Femur (tissue), 1 donor: ENCODE data around the gene DNAH6.
A peak's percentile ranks its signal among the peaks of the same experiment; 100 is the strongest.
"Not testable (repeated sequence)": the region's sequence is repeated elsewhere in the genome, so short reads cannot be mapped to it uniquely, and the experiment has no call there.

Experiments
- DNase-seq: peaks from one replicate; pipeline ENCODE4 v3.0.0-alpha.2; 2017

DNAH6 gene, protein sequence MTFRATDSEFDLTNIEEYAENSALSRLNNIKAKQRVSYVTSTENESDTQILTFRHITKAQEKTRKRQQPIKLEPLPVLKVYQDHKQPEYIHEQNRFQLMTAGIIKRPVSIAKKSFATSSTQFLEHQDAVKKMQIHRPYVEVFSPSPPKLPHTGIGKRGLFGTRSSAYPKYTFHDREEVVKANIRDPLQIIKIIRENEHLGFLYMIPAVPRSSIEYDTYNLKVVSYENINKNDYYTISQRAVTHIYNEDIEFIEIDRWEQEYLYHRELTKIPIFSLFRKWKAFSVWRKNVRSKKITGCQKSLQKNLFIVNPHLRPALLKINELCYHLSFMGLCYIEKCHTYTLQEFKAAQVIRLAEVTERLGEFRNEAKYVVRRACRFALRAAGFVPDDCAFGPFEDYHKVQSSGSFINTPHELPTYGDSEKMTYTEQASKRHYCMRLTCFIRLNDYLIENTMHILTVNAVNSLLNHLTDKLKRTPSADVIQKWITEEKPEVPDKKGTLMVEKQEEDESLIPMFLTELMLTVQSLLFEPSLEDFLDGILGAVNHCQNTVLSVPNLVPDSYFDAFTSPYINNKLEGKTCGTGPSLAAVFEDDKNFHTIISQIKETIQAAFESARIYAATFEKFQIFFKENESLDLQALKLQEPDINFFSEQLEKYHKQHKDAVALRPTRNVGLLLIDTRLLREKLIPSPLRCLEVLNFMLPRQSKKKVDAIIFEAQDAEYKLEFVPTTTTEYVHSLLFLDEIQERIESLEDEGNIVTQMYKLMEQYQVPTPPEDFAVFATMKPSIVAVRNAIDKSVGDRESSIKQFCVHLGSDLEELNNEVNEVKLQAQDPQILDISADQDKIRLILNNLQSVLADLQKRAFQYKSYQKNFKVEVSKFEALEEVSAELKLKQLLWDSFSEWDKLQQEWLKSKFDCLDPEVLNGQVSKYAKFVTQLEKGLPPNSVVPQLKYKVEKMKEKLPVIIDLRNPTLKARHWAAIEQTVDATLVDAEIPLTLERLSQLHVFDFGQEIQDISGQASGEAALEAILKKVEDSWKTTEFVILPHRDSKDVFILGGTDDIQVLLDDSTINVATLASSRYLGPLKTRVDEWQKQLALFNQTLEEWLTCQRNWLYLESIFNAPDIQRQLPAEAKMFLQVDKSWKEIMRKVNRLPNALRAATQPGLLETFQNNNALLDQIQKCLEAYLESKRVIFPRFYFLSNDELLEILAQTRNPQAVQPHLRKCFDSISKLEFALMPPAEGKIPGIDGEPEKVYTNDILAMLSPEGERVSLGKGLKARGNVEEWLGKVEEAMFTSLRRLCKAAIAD (N-terminal part only)

DNA sequence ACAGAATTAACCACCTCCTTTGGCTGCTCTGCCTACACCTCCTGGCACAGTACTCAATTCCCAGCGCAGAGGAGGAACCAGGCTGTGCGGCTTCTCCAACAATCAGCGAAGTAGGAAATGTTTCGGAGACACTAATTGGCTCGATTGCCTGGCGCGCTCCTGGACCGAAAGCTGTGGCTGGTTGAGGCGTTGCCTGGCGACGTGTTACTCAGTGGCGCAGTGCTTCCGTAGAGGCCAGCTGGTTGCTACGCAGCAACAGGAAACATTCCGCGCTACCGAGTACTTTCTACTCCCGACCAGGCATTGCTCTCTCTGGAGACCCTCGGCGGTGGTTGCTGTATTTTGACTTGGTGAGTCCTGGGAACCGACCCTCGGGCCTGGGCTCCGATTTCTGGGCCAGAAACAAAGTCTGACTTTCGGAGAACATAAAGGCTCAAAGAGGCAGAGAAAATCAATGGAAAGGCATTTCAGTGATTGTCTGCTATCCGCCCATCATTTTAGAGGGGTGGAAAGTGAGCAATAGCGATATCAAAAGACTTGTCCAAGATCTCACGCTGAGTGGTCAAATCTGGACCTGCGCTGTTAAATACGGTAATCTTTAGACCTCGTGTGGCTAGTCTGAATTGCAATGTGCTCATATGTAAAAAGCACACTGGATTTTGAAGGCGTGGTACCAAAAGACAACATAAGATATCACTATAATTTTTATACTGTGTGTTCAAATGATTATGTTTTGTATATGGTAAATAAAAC is at the start of gene DNAH6:
TSS of gene DNAH6 (plus strand) at position 265 of the 753 bp plus-strand sequence. CDS start 1,329 bp downstream, outside the sequence.
- peak; percentile 97 for DNase-seq

- DNase-seq: no peak
Measured at GRCh38 chr2:84467389-84467788, 48.9 kb upstream of the DNAH6 start.

GRCh38 chr2:84472423-84472822 is 43.9 kb upstream of the DNAH6 start:
- not testable (repeated sequence) for DNase-seq

GRCh38 chr2:84472856-84473565 is 43.3 kb upstream of the DNAH6 start:
- no peak for DNase-seq

DNA sequence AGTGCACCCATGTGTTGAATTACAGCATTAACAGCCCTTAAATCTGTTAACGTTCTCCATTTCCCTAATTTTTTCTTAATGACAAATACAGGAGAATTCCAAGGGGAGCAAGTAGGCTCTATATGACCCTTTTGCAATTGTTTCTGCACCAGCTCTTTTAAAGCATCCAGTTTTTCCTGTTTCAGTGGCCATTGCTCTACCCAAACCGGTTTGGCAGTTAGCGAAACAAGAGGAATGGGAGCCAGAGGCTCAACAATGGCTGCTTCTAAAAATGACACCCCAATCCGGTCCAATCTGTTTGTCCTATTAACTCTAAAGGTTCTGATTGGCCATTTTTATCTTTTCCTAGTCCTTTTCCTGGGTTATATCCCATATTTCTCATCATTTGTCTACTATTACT is 42.1 kb upstream of the DNAH6 start:
- DNase-seq: no peak

DNA sequence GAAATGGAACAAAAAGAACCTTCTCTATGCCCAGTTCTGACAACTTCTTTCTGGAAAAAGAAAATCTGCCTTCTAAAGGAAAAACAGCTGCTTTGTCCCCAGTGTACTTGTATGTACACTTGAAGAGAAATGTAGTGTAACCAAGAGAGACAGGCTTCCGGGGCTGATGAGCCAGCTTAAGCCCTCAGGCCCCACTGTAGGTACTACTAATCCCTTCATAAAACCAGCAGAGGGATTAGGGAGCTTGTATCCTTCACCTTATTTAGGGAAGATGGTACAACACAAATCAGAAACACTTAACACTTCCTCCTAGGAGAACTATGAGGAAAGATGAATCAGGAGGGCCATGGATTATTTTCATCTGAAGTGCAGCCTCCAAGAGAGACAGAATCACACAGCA is 38.4 kb upstream of the DNAH6 start:
- DNase-seq: no peak

DNA sequence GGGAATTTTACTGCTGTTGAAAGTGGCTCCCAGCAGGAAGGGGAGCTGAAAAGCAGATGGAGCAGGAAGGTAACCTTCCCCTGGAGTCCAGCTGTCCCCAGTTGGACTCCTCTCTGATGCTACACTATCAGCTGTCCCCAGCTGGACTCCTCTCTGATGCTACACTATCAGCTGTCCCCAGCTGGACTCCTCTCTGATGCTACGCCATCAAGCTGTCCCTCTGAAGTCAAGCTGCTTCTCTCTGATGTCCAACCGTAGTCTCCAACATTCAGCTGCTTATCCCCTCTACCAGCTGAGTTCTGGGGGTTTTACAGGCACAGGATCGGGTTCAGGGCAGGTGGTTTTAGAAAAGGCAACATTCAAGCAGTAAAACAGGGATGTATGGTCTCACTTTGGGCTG is 37.4 kb upstream of the DNAH6 start:
- no peak for DNase-seq

- DNase-seq: no peak
Measured at GRCh38 chr2:84481702-84482101, 34.6 kb upstream of the DNAH6 start.

- DNase-seq: no peak
Measured at GRCh38 chr2:84482603-84483002, 33.7 kb upstream of the DNAH6 start.

- DNase-seq: no peak
Measured at GRCh38 chr2:84483320-84483719, 33.0 kb upstream of the DNAH6 start.

DNA sequence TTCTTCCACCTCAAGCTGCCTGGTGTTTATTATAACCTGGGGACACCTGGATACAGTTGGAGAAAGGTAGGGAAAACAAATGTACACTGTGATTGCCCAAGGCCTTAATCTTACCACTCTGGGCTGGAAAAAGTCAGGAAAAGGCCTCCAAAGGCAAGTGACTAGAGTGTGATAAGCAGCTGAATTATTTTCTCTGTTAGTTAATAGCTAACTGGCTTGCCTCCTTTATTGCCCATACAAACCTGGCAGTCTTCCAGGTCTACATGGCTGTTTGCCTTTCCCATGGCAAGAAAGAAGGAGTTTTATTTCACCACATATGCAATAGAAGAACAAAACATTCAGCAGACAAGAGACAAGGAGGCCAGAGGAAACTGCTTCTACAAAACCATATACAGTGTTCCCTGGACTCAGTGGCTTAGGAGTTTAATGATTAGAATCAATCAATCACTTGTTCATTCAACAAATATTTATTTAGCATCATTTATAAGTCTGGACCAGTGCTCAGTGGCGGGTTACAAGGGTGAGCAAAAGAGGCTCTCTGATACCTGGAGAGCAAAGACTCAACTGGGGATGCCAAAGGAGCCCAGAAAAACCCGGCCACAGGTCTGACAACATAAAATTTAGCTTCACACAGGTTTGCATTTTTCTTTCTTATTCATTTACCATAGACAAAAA is 29.7 kb upstream of the DNAH6 start:
- no peak for DNase-seq

DNA sequence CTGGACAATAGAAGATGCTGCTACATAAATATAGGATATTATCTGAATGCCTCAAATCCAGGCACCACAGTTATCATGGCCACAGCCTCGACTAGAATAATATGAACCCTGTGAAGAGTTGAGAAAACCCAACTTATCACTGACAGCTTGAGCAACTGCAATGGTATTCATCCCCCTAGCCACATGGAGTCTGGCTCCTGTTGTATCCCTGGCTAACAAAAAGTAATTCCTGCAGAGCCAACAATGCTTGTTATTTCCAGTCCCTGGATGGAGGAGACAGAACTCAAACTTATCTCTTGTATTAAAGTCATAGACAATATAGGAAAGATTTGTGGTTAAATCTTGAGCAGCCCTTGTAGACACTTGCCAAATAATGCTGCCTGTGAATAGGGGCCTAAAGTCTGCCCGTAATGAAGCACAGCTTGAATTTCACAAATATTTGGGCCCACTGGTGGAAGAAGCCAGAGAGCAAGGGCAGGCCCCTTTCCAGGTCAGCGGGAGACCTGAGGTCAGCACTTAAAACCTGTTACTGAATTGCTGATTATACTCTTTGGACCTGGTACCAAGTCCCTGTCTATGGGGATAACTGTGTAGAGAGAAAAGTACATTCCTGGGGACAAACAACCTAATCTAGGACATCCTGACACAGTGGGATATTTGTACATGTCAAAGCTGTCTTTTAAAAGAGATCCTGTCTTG is 28.9 kb upstream of the DNAH6 start:
- no peak for DNase-seq

GRCh38 chr2:84491256-84491655 is 25.0 kb upstream of the DNAH6 start:
- DNase-seq: no peak

DNA sequence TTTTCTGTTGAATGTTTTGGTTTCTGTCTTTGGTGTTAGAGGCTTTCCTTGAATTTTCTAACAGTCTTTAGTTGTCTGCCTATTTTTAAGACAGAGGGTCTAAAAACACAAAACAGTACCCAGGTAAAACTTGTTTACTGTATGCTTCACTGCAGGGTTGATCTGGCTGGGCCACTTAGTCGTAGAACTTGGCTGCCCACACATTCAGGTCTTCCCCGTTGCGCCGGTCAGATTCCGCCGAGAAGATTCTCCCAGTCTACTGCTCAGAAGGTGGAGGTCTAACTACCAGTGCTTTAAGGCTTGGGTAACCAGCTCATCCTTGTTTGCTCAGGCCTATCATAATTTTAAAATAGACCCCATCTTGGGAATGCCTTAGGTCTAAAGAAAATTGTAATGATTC is 24.6 kb upstream of the DNAH6 start:
- no peak for DNase-seq

GRCh38 chr2:84492571-84492970 is 23.7 kb upstream of the DNAH6 start:
- no peak for DNase-seq

DNA sequence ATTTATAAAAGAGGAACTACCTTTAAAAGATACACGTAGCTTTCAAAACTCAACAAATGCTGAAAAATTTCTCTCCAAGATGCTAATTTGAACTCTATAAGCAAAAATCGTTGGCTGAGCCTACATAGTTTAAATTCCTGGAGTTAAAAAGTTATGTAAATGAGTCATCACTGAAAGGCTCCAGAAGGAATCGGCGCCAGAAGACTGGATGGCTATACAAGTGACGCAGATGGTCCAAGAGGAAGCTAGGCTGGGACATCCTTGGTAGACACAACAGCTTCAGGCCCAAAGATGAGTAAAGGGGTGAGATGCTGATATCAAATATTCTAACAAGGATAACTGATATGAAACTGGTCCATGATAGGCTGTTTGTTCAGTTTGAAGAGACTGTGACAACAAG is 22.8 kb upstream of the DNAH6 start:
- no peak for DNase-seq

- DNase-seq: no peak
Measured at GRCh38 chr2:84494070-84494469, 22.2 kb upstream of the DNAH6 start.

GRCh38 chr2:84495539-84496146 is 20.7 kb upstream of the DNAH6 start:
- no peak for DNase-seq

- DNase-seq: no peak
Measured at GRCh38 chr2:84496386-84496785, 19.9 kb upstream of the DNAH6 start.

DNA sequence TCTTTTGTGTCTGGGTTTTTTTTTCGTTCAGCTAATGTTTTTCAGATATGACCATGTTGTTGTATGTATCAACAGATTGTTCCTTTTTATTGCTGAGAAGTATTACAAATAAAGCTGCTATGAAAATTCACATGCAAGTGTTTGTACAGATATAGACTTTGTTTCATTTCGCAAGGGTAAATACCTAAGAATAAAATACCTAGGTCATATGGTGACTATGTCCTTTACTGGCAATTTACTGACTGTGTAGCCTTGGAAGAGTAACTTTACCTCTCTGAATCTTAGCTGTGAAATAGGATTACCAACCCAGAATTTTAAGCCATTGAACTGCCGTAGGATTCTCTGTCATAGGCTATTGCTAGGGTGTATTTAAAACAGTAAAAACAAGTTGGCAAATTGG is 19.0 kb upstream of the DNAH6 start:
- no peak for DNase-seq
